Inferior parietal cortex (tissue), 1 donor: ENCODE results near the gene UBTF.
"Not testable (repeated sequence)": the region's sequence is repeated elsewhere in the genome, so short reads cannot be mapped to it uniquely, and the experiment has no call there.

ENCODE experiments used
- DNase-seq: peaks from one replicate; pipeline ENCODE4 v3.0.0-alpha.2; 2016; ENCODE audit errors: extremely low spot score

Gene UBTF

DNA sequence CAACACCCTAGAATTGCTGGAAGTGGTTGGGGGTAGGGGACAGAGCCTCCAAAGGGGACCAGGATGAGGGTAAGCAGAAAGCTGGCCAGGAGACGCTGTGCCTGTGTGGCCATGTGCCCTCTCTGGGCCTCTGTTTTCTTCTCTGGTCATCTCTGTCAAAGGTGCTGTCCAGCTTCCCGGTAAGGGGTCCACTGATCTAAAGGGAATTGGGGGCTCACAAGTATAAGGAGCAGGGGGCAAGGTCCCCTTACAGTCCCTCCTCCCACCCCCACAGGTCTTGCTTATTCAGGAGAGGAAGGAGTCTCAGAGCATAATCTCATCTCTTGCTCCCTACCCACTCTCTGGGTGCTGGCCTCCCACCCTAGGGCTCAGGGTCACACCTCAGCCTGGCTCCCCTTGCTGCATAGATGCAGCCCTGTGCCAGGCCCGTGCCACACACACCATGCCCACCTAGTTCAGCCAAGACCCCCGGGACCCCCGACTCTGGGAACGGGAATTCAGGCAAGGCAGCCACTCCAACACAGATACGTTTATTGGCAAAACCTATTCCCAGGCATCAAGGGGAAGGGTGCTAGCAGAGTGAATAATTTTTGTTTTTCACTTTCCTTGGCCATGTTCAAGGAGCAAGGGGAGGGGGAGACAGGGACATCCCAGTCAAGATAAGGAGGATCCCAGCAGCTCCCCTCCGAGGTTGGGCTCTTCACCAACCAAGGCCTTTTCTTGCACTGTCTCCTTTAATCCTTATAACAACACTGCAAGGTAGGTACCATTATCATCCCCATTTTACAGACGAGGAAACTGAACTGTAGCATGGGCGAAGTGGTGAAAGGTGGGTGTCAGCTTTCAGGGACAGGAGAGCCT lies 28.6 kb upstream of the UBTF start:
- no peak for DNase-seq

- DNase-seq = no peak
Observed at GRCh38 chr17:44247440-44247841, 28.0 kb upstream of the UBTF start.

DNA sequence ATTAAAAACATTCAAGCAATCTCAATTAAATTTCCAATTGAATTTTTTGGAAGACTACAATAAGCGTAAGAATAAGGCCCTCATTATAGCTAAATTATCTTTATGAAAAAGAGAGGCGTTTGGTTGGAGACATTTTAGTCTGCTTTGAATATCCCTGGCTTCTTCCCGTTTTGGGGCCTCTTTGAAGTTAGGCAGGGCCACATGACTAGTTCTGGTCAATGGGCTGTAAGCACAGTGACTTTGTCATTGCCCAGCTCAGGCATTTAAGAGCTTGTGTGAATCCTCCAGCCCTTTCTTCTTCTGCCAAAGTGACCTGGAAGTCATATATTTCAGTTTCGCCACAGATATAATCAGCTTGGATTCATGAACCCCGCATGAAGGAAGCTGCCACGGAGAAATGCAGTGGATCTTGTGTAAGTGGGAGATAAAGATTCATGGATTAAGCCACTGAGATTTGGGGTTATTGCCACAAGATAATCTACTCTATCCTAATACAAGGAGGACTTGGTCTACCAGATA lies 21.7 kb upstream of the UBTF start:
- DNase-seq = no peak

GRCh38 chr17:44237886-44238285 lies 18.4 kb upstream of the UBTF start:
- not testable (repeated sequence) for DNase-seq

DNA sequence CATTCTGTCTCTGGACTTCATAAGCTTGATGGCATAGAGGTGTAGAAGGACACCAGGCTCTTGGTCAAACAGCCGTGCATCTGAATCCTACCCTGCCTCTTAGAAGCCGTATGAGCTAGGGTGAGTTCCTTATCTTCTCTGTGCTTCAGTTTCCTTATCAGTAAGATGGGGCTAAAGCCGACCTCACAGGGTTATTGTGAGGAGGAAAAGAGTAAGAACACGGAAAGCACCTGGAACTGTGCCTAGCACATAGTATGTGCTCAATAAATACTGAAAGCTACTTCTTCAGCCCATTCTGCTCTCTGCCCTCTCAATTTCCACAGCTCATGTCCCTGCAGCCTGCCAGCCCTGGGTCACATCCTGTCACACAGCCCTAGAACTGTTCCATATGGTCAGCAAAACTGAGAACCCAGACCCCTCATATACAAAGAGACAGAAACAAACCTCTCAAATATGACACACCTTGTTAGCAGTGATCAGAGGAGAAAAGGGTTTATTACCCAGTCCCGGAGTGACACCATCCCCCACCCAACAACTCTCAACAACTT lies 17.0 kb upstream of the UBTF start:
- DNase-seq = no peak

DNA sequence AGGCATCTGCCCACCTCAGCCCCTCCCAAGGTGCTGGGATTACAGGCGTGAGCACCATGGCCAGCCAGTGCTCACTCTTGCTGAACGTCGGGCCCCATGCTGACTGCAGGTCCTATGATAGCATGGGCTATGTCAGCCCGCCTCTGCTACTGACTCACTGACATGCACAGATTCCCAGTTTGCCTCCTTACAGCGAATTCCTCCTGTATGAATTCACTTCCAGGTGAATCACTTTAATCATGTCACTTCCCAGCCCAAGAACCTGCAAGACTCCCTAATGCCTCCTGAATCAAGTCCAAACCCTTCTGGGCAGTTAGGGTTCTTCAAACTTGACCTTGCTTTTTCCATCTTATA lies 16.1 kb upstream of the UBTF start:
- DNase-seq = no peak

GRCh38 chr17:44233582-44233981 lies 14.1 kb upstream of the UBTF start:
- no peak for DNase-seq

GRCh38 chr17:44232061-44232460 lies 12.6 kb upstream of the UBTF start:
- DNase-seq = no peak

GRCh38 chr17:44230140-44230539 lies 10.7 kb upstream of the UBTF start:
- no peak for DNase-seq

- no peak for DNase-seq
Observed at GRCh38 chr17:44229090-44229489, 9.6 kb upstream of the UBTF start.

- no peak for DNase-seq
Observed at GRCh38 chr17:44223541-44224071, 4.1 kb upstream of the UBTF start.

- DNase-seq = peak; percentile 81
Observed at GRCh38 chr17:44222112-44222869, 2.8 kb upstream of the UBTF start.

DNA sequence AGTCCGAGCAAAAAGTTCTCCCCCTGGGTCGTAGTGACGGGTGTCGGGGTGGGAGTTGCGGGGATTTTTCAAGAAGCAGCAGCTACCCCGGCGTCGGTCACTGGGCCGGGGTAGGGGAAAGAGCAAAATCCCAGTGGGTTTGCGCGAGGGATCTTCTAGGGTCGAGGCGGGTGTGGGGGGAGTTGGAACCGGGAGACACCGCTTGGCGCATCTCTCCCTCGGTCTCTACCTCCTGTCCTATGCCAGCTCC lies 2.3 kb upstream of the UBTF start:
- no peak for DNase-seq

DNA sequence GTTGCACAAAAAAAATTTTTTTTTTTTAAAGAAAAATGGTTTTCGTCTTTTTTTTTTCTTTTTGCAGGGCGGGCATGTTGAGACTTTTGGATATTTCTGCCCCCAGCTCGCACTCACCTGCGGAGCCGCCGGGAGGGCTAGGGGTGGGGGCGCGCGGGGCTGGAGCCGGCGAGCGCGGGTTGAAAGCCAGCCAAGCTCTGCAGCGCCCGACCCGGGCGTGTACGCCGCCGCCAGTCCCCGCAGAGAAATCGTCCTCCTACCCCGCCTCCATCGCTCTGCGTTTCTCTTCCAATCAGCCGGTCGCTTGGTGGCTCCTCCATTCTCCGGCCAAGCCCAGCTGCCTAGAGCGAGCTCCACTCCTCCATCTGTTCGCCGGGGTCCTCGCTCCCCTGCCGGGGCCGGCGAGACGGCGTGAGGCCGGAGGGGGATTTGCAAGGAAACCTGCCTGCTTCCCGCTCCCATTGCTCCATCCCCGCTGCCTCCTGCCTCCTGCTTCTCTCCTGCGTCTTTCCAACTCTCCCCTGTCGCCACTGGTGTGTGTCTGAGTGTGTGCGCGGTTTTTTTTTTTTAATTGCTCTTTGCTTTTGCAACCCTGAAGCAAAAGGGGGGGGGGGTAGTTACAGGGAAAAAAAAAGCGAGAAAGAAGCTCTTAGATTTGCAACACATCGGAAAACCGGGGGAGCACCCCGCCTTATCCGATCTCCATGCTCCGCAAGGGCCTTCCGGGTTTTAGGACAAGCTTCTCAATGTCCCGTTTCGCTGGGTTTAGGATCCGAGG lies 1.8 kb upstream of the UBTF start:
- DNase-seq = peak; percentile 78

- DNase-seq = no peak
Observed at GRCh38 chr17:44220213-44221083, 973 bp upstream of the UBTF start.

GRCh38 chr17:44219108-44219615 lies 313 bp downstream of the UBTF start:
- no peak for DNase-seq

DNA sequence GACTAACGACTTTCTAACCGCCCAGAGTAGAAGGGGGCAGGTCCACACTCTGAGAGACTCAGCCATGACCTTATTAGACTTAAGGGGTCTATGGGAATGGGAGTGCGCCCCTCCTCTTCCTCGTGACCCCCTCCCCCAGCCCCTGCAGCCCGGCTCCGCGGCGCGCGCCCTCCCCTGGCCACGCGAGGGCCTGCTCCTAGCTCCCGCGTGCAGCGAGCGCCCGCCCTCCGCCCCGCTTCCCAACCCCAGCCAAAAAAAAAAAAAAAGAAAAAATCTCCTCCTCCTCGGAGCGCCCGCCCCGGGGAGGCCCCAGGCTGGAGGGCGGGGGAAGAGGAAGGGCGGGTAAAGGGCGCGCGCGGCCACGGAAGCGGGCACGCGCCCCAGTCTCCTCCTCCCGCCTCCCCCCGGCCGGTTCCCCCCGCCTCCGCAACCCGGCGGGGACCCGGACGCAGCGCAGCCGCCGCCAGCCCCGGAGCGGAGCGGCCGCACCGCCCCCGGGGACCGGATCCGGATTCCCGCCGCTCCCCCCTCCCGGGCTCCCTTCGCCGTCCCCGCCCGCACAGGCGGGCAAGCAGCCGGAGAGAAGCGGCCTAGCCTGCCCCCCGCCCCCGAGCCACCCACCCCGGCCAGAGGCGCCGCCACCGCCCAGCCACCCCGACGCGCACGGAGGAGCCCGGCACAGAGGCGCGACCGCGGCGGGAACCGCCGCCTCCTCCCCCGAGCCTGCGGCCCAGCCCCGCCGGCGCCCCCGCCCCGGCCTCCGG lies 949 bp downstream of the UBTF start:
- DNase-seq = peak; percentile 86

- no peak for DNase-seq
Observed at GRCh38 chr17:44217738-44218343, 1.6 kb downstream of the UBTF start.

DNA sequence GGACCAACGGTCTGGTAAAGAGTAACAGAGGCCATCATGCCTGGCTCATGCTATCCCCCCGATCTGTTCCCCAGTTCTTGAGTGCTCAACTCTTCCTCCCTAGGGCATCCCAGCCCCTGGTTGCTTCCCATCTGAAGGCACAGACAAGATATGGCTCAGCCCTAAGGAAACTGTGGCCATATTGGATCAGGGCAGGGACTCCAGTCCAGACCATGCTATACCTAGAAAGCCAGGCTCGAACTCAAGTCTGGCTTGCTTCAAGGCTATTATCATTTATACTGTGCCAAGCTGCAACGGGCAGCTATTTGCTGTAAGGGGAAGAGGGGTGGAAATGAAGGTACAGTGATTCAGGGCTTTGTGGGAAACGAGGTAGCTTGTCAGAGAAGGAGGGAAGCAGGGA lies 2.8 kb downstream of the UBTF start:
- DNase-seq = no peak

DNA sequence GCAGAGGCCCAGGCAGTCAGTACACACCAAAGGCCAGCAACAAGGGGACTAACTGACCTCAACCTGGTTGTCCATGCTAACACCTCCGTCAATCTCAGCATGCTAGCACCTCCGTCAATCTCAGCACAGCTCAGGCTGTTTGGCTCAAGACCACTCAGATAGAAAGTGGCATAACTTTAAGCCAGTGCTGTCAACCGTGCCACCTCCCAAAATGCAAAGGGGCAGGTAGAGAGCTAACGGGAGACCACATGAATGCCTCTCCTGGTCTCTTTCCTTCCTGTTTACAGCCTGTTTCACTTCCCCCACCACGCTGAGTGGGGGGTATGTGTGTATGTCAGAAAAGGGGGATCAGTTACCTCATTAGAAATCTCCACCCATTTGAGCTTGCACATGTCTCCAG lies 3.3 kb downstream of the UBTF start:
- no peak for DNase-seq
